Measurements from ENCODE around the gene USH1C.

Gene USH1C

GRCh38 chr11:17544181-17544622, at the start of gene USH1C:
USH1C (minus strand) TSS chr11:17544416; CDS start chr11:17544307, 109 bp downstream.
- no peak for DNase-seq

- DNase-seq, result no peak
Measured at GRCh38 chr11:17593466-17594245, 49.4 kb upstream of the USH1C start.

- no peak for DNase-seq
Measured at GRCh38 chr11:17591293-17591692, 47.1 kb upstream of the USH1C start.

GRCh38 chr11:17590463-17590862, 46.2 kb upstream of the USH1C start:
- DNase-seq, result no peak

- no peak for DNase-seq
Measured at GRCh38 chr11:17588721-17589120, 44.5 kb upstream of the USH1C start.

- DNase-seq, result no peak
Measured at GRCh38 chr11:17588166-17588565, 44.0 kb upstream of the USH1C start.

GRCh38 chr11:17585911-17586695, 41.9 kb upstream of the USH1C start:
- DNase-seq, result no peak

GRCh38 chr11:17581732-17582053, 37.5 kb upstream of the USH1C start:
- no peak for DNase-seq

GRCh38 chr11:17581036-17581731, 37.0 kb upstream of the USH1C start:
- DNase-seq, result no peak

- no peak for DNase-seq
Measured at GRCh38 chr11:17580271-17580670, 36.1 kb upstream of the USH1C start.

- DNase-seq, result no peak
Measured at GRCh38 chr11:17579451-17579850, 35.2 kb upstream of the USH1C start.

GRCh38 chr11:17578958-17579357, 34.7 kb upstream of the USH1C start:
- DNase-seq, result no peak

- DNase-seq, result no peak
Measured at GRCh38 chr11:17578296-17578695, 34.1 kb upstream of the USH1C start.

GRCh38 chr11:17575431-17576425, 31.5 kb upstream of the USH1C start:
- no peak for DNase-seq

GRCh38 chr11:17574141-17575091, 30.2 kb upstream of the USH1C start:
- DNase-seq, result no peak

- DNase-seq, result no peak
Measured at GRCh38 chr11:17573526-17573925, 29.3 kb upstream of the USH1C start.

- no peak for DNase-seq
Measured at GRCh38 chr11:17572791-17573460, 28.7 kb upstream of the USH1C start.

- no peak for DNase-seq
Measured at GRCh38 chr11:17572359-17572690, 28.1 kb upstream of the USH1C start.

- DNase-seq, result no peak
Measured at GRCh38 chr11:17571431-17572358, 27.5 kb upstream of the USH1C start.

GRCh38 chr11:17570034-17570433, 25.8 kb upstream of the USH1C start:
- no peak for DNase-seq
